ENCODE results near the gene ERI3. TPM values are rescaled to one million over a fixed set of nuclear protein-coding genes. Genes with fewer than 3 reads are reported as not detected.

Gene ERI3
- total and polyA plus RNA-seq, 2 of the 13 experiments (the other 11 are each of a cell fraction or from before 2014, with no cell fraction given): 35.6 to 35.9 TPM

GRCh38 chr1:44354268-44354839, 703 bp downstream of the ERI3 start:
- ChIA-PET CTCF (ENCODE audit: low intra/inter-chr PET ratio, low total read pairs) (no interaction called here), POLR2A (interaction anchor here (1.6 kb wide), 1 partner anchor 8 kb away, joined by 4 read pairs; no protein-coding TSS in a partner anchor)
- H3K4me1 ChIP-seq (ENCODE audit: insufficient read depth, low read length): peaks cover 36% of the 10 kb centered on the region
- peak overlapping the region; percentile 86 to 96 (median 89) for H3K4me3 ChIP-seq (replicated peaks in 1 of 3; ENCODE audit: insufficient read depth in 1 of 3, low read depth in 2 of 3, low read length in 3 of 3)
- peak overlapping the region; percentile 88 for H3K4me2 ChIP-seq (ENCODE audit: low read depth, low read length)
- DNase-seq (ENCODE audit: low spot score) (no peak), FAIRE-seq (no peak), ATAC-seq (no peak)
- in situ Hi-C loops (cut with HindIII; ENCODE audit: extremely low pct_ligation_motif_present, low pct_unique_long_range_greater_than_20kb) (no loop called here), intact Hi-C loops (cut with micrococcal nuclease; ENCODE audit: unreplicated experiment) (no loop called here)
- 22% methylated on average over 10 of the region's 10 CpGs for WGBS (ENCODE audit: low lambda C conversion rate)
- no peaks in the 10 kb centered on the region for H3K9me3 ChIP-seq (ENCODE audit: low read length)
- peaks cover 4% of the 10 kb centered on the region for H3K79me2 ChIP-seq (ENCODE audit: insufficient read depth, low read length)
- peak overlapping the region; percentile 49 for H3K27ac ChIP-seq (ENCODE audit: extremely low read length, insufficient read depth, low read length)
- no peak overlapping the region for H2AFZ ChIP-seq (ENCODE audit: low read length)
- BruUV-seq (replicated peaks): TSS peak; percentile 67
- no peaks in the 10 kb centered on the region for H4K20me1 ChIP-seq (ENCODE audit: insufficient read depth, low read length)
- H3K27me3 ChIP-seq (ENCODE audit: control insufficient read depth in 1 of 2, insufficient read depth in 2 of 2, low read length in 2 of 2): 0 out of 5 replicates have a peak, but pooled peaks cover 0 to 3% of the 10 kb centered on the region in 2 experiments
- TF ChIP-seq AHDC1 (CRISPR knock-in tag; IDR thresholded peaks at IDR 0.05; ENCODE audit: borderline replicate concordance) (0 out of 2 replicates have a peak, but pooled peaks have one; percentile 27), ATF6 (CRISPR knock-in tag; conservative IDR thresholded peaks at IDR 0.05) (no peak)
- no peaks in the 10 kb centered on the region for H3K36me3 ChIP-seq (replicated peaks in 1 of 2; ENCODE audit: control insufficient read depth in 1 of 2, insufficient read depth in 2 of 2, low read length in 2 of 2)
- peak overlapping the region; percentile 82 for H3K9ac ChIP-seq (ENCODE audit: insufficient read depth, low read depth, low read length)
